HG03060 (cell line): ENCODE results near the gene LRRC8C.

Source experiments
- ATAC-seq: cut with Tn5 transposase; IDR thresholded peaks from one replicate; pipeline ENCODE4 v1.9.1; 2021; ENCODE audit warnings: low read depth, moderate number of reproducible peaks; ENCODE audit not compliant: unreplicated experiment

LRRC8C gene

GRCh38 chr1:89633248-89633799 is 404 bp downstream of the LRRC8C start:
- ATAC-seq, result peak; percentile 29

GRCh38 chr1:89633800-89634625 is 1.1 kb downstream of the LRRC8C start:
- ATAC-seq, result no peak

DNA sequence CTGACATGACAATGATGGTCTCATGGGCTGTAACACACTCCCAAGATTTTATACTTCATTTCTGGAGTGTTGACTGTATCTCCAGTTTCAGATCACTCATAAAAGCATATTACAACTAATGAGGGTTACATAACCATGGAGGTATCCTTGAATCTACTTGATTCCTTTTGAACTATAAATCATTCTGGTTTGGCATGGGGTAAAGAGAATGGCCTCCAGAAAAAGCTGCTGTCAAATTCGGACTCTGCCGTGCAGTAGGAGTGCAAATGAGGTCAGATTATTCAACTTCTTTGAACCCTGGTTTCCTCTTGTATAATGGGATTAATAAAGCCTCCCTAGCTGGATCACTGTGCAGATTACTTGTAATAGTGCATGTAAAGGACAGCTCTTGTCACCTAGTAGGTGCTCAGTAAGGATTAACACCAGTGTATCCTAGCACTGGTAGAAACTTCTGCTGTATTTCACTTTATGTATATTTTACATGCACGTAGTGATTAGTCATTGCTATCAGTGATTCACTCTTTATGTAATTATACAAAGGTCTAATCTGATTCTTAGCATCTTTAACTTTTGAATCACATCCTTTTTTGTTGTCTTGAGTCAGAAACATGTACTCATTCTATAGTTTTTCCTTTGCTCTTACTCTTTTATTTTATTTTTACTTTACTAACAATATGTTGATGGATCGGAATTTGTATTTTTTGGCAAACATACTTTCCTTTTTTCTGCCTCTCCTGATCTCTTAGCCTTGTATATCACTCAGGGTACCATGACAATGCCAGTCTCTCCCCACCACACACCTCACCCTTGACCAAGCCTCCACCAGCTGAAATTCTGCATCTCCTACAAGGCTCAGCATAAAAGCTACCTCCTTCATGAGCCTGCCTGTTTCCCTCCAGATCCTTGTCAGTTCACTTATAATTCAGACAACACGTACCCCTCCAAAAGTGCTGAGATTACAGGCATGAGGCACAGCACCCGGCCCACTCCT is 3.2 kb downstream of the LRRC8C start:
- no peak for ATAC-seq

- ATAC-seq, result no peak
Observed at GRCh38 chr1:89637496-89637895, 4.6 kb downstream of the LRRC8C start.

GRCh38 chr1:89640440-89640839 is 7.5 kb downstream of the LRRC8C start:
- ATAC-seq, result no peak

GRCh38 chr1:89641781-89642180 is 8.9 kb downstream of the LRRC8C start:
- no peak for ATAC-seq

GRCh38 chr1:89643577-89643976 is 10.7 kb downstream of the LRRC8C start:
- ATAC-seq, result no peak

DNA sequence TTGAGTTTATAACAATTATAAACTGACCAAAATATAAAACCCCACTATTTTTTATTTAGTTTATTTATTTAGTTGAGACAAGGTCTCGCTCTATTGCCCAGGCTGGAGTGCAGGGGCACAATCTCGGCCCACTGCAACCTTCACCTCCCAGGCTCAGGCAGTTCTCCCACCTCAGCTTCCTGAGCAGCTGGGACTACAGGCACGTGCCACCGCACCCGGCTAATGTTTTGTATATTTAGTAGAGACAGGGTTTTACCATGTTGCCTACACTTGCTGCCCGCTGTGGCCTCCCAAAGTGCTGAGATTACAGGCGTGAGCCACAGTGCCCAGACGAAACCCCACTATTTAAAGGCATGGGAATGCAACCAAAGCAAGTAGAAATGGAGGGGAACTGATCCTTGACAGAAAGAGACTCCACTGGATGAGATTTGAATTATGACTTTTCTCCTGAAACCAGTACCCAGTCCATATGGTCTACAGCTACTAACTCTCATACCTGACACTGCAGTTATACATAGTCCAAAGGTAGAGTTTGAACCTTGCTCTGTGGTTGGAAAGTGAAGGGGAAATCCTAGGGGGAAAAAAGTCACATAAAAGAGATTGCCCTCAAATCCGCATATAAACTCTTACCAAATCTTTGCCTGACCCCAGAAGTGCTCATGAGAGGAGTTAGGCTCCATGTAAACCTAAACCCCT is 11.3 kb downstream of the LRRC8C start:
- no peak for ATAC-seq

- no peak for ATAC-seq
Observed at GRCh38 chr1:89646259-89646658, 13.3 kb downstream of the LRRC8C start.

DNA sequence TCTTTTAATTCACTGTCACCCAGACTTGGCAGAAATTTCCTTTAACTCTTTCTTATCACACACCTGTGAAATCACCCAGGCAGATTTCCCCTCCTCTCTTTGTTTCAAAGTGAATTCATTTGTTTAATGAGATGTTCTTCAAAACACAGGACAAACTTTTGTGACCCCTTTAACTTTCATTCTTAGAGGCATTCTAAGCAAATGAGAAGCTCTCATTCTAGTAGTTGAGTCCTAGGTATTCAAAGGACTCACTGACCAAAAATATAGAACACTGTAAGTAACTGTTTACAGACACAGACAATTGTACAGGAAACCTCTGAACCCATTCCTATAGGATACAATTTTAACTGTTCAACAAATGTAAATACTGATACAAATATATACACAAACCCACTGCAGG is 16.9 kb downstream of the LRRC8C start:
- ATAC-seq, result no peak

GRCh38 chr1:89652373-89652772 is 19.5 kb downstream of the LRRC8C start:
- no peak for ATAC-seq

- ATAC-seq, result no peak
Observed at GRCh38 chr1:89657886-89658285, 25.0 kb downstream of the LRRC8C start.

GRCh38 chr1:89659322-89660081 is 26.6 kb downstream of the LRRC8C start:
- no peak for ATAC-seq

DNA sequence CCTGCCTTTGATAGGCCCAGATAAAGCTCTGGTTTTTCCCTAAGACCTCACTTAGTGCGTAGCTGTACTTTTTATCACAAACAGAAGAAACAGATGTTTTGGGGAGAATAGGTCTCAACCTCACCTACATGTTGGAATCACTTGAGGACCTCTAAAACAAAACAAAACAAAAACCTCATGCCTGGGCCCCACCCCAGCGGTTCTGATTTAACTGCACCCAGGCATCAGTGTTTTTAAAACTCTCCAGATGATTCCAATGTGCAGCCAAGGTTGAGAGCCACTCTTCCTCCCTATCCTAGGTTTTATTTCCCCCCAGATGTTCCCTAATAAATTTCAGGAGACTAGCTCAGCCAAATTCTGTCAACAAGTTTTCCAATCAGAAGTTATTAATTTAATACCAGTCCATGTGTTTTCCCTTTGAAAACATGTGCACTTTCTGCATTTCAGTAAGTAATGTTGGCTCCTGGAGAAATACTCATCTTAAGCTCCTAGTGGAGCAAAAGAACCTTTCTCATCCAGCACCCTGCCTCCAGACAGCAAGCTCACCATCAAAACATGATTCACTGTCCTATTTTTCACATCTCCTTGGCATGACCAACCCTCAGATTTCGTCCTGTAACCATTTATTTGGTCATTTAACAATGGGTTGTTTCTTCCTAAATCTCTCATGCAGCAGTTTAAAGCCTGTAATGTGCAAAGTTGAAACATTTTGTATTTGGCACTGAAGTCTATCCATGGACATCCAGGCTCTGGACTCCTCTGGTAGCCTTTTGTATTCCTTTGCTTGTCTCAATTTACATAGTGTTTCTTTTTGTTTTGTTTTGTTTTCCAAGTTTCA is 27.5 kb downstream of the LRRC8C start:
- ATAC-seq, result no peak

GRCh38 chr1:89665941-89666340 is 33.0 kb downstream of the LRRC8C start:
- ATAC-seq, result no peak

- ATAC-seq, result no peak
Observed at GRCh38 chr1:89666640-89667039, 33.7 kb downstream of the LRRC8C start.

- no peak for ATAC-seq
Observed at GRCh38 chr1:89667691-89668090, 34.8 kb downstream of the LRRC8C start.

DNA sequence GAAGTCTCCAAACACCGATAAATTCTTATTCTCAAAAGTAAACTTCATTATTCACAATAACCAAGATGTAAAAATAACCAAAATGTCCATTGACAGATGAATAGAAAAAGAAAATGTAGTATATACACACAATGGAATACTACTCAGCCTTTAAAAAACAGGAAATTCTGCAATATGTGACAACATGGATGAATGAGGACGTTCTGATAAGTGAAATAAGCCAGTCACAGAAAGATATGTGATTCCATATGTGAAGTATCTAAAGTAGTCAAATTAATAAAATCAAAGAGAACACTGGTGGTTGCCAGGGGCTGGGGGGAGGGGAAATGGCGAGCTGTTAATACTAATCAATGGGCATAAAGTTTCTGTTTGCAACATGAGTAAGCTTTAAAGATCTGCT is 36.0 kb downstream of the LRRC8C start:
- no peak for ATAC-seq

DNA sequence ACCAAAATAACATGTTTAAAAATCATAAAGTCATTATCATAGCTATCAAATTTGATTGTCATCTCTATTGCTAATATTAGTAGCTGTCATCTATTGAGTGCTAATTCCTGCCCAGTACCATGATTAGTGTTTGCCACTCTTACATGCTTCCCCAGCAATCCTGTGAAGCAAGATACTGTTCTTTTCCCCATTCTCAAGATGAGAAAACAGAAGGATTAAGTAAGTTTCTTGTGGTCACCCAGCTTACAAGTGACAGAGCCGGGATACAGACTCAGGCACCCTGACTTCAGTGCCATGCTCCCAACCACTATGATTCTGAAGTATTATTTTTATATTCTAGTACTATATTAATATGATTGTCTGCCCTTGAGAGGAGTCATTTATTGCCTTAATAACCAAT is 36.5 kb downstream of the LRRC8C start:
- ATAC-seq, result no peak
